HEK293 (cell line): ENCODE measurements around the gene MCM7.

Source experiments
- AEBP2 ChIP-seq: fragments of 450-650 bp; formaldehyde crosslinking; IDR thresholded peaks from 2 replicates; pipeline ENCODE4 v1.5.1; 2016; ENCODE audit warnings: missing biosample characterization, missing genetic modification characterization, borderline replicate concordance
- EGR2 ChIP-seq: fragments of 450-650 bp; formaldehyde crosslinking; IDR thresholded peaks from 2 replicates; pipeline ENCODE4 v1.5.1; 2016; ENCODE audit warnings: low read depth, missing biosample characterization, missing genetic modification characterization
- HOXA7 ChIP-seq: sonication (generic); formaldehyde crosslinking; IDR thresholded peaks from 2 replicates; pipeline ENCODE4 v1.8.1; 2022; ENCODE audit warnings: missing genetic modification reagents, borderline replicate concordance
- IKZF3 ChIP-seq: fragments of 450-650 bp; IDR thresholded peaks from 2 replicates; pipeline ENCODE4 v1.5.0; 2018; ENCODE audit warnings: missing biosample characterization, mild to moderate bottlenecking, missing genetic modification characterization, moderate library complexity
- MEIS1 ChIP-seq: sonication (generic); formaldehyde crosslinking; IDR thresholded peaks from 2 replicates; pipeline ENCODE4 v1.8.1; 2022; ENCODE audit warnings: missing genetic modification reagents, mild to moderate bottlenecking, borderline replicate concordance
- SCRT2 ChIP-seq: fragments of 450-650 bp; formaldehyde crosslinking; IDR thresholded peaks from 2 replicates; pipeline ENCODE4 v1.5.1; 2016; ENCODE audit warnings: missing biosample characterization, missing genetic modification characterization
- TRIM28 ChIP-seq: IDR thresholded peaks from 2 replicates; pipeline ENCODE4 v1.6.1; 2011; ENCODE audit warnings: low read length, control low read depth, borderline replicate concordance
- ZBTB21 ChIP-seq: fragments of 450-650 bp; formaldehyde crosslinking; IDR thresholded peaks from 2 replicates; pipeline ENCODE4 v1.5.1; 2017; ENCODE audit warnings: missing biosample characterization, missing genetic modification characterization
- ZFP37 ChIP-seq: fragments of 450-650 bp; formaldehyde crosslinking; IDR thresholded peaks from 2 replicates; pipeline ENCODE4 v1.5.1; 2016; ENCODE audit warnings: missing biosample characterization, missing genetic modification characterization
- ZNF133 ChIP-seq: fragments of 450-650 bp; formaldehyde crosslinking; IDR thresholded peaks from 2 replicates; pipeline ENCODE4 v1.5.1; 2016; ENCODE audit warnings: missing biosample characterization, missing genetic modification characterization
- ZNF138 ChIP-seq: fragments of 450-650 bp; formaldehyde crosslinking; IDR thresholded peaks from 2 replicates; pipeline ENCODE4 v1.5.1; 2016; ENCODE audit warnings: missing biosample characterization, missing genetic modification characterization, borderline replicate concordance
- ZNF157 ChIP-seq: fragments of 450-650 bp; formaldehyde crosslinking; IDR thresholded peaks from 2 replicates; pipeline ENCODE4 v1.5.1; 2016; ENCODE audit warnings: missing biosample characterization, missing genetic modification characterization
- ZNF266 ChIP-seq: fragments of 450-650 bp; formaldehyde crosslinking; IDR thresholded peaks from 2 replicates; pipeline ENCODE4 v1.5.1; 2016; ENCODE audit warnings: missing biosample characterization, missing genetic modification characterization, low read depth
- ZNF280D ChIP-seq: fragments of 450-650 bp; formaldehyde crosslinking; IDR thresholded peaks from 2 replicates; pipeline ENCODE4 v1.5.1; 2016; ENCODE audit warnings: missing biosample characterization, missing genetic modification characterization
- ZNF37A ChIP-seq: fragments of 450-650 bp; IDR thresholded peaks from 2 replicates; pipeline ENCODE4 v1.5.1; 2018; ENCODE audit warnings: missing biosample characterization, missing genetic modification characterization
- ZNF398 ChIP-seq: fragments of 450-650 bp; formaldehyde crosslinking; IDR thresholded peaks from 2 replicates; pipeline ENCODE4 v1.5.1; 2017; ENCODE audit warnings: missing biosample characterization, missing genetic modification characterization
- ZNF416 ChIP-seq: fragments of 450-650 bp; formaldehyde crosslinking; IDR thresholded peaks from 2 replicates; pipeline ENCODE4 v1.5.1; 2016; ENCODE audit warnings: missing biosample characterization, missing genetic modification characterization
- ZNF560 ChIP-seq: fragments of 450-650 bp; formaldehyde crosslinking; IDR thresholded peaks from 2 replicates; pipeline ENCODE4 v1.5.1; 2017; ENCODE audit warnings: missing biosample characterization, missing genetic modification characterization, borderline replicate concordance
- ZNF624 ChIP-seq: fragments of 450-650 bp; formaldehyde crosslinking; IDR thresholded peaks from 2 replicates; pipeline ENCODE4 v1.5.1; 2017; ENCODE audit warnings: missing biosample characterization, missing genetic modification characterization
- ZNF660 ChIP-seq: fragments of 450-650 bp; IDR thresholded peaks from 2 replicates; pipeline ENCODE4 v1.5.1; 2018; ENCODE audit warnings: missing biosample characterization, mild to moderate bottlenecking, missing genetic modification characterization
- ZNF670 ChIP-seq: fragments of 450-650 bp; formaldehyde crosslinking; IDR thresholded peaks from 2 replicates; pipeline ENCODE4 v1.5.1; 2016; ENCODE audit warnings: missing biosample characterization, missing genetic modification characterization, low read depth
- TF ChIP-seq, protein P1 (sequence below): fragments of 450-650 bp; formaldehyde crosslinking; IDR thresholded peaks from 2 replicates; pipeline ENCODE4 v1.5.1; 2016; ENCODE audit warnings: missing biosample characterization, missing genetic modification characterization
- TF ChIP-seq, protein P2 (sequence below): fragments of 450-650 bp; formaldehyde crosslinking; conservative IDR thresholded peaks from 2 replicates; pipeline ENCODE4 v1.5.1; 2016; ENCODE audit warnings: low read depth, missing biosample characterization, missing genetic modification characterization
- TF ChIP-seq, protein P3 (sequence below): fragments of 450-650 bp; formaldehyde crosslinking; IDR thresholded peaks from 2 replicates; pipeline ENCODE4 v1.5.1; 2016; ENCODE audit warnings: missing biosample characterization, missing genetic modification characterization

MCM7 gene

GRCh38 chr7:100088621-100089457 lies 12.4 kb downstream of the MCM7 start, which contains the start of gene COPS6 (continued):
- no peak for TF ChIP-seq ZNF280D (tag by site-specific recombination)
- TF ChIP-seq ZNF670 (tag by site-specific recombination) = no peak
- TF ChIP-seq ZNF37A (tag by site-specific recombination) = no peak
- no peak for TF ChIP-seq ZNF138
- no peak for TF ChIP-seq ZNF624
- TF ChIP-seq TRIM28 = no peak
- TF ChIP-seq ZBTB21 = no peak
- TF ChIP-seq, protein P1, sequence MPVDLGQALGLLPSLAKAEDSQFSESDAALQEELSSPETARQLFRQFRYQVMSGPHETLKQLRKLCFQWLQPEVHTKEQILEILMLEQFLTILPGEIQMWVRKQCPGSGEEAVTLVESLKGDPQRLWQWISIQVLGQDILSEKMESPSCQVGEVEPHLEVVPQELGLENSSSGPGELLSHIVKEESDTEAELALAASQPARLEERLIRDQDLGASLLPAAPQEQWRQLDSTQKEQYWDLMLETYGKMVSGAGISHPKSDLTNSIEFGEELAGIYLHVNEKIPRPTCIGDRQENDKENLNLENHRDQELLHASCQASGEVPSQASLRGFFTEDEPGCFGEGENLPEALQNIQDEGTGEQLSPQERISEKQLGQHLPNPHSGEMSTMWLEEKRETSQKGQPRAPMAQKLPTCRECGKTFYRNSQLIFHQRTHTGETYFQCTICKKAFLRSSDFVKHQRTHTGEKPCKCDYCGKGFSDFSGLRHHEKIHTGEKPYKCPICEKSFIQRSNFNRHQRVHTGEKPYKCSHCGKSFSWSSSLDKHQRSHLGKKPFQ (tag by site-specific recombination) = no peak
- peak; percentile 26; the same call in 1 of the 2 replicates for TF ChIP-seq SCRT2 (tag by site-specific recombination)
- no peak for TF ChIP-seq ZNF157 (tag by site-specific recombination)
- no peak for TF ChIP-seq AEBP2 (tag by site-specific recombination)
- TF ChIP-seq MEIS1 (CRISPR knock-in tag) = no peak; the same call in 1 of the 2 replicates
- peak; percentile 21; the same call in 1 of the 2 replicates for TF ChIP-seq ZFP37
- TF ChIP-seq, protein P2, sequence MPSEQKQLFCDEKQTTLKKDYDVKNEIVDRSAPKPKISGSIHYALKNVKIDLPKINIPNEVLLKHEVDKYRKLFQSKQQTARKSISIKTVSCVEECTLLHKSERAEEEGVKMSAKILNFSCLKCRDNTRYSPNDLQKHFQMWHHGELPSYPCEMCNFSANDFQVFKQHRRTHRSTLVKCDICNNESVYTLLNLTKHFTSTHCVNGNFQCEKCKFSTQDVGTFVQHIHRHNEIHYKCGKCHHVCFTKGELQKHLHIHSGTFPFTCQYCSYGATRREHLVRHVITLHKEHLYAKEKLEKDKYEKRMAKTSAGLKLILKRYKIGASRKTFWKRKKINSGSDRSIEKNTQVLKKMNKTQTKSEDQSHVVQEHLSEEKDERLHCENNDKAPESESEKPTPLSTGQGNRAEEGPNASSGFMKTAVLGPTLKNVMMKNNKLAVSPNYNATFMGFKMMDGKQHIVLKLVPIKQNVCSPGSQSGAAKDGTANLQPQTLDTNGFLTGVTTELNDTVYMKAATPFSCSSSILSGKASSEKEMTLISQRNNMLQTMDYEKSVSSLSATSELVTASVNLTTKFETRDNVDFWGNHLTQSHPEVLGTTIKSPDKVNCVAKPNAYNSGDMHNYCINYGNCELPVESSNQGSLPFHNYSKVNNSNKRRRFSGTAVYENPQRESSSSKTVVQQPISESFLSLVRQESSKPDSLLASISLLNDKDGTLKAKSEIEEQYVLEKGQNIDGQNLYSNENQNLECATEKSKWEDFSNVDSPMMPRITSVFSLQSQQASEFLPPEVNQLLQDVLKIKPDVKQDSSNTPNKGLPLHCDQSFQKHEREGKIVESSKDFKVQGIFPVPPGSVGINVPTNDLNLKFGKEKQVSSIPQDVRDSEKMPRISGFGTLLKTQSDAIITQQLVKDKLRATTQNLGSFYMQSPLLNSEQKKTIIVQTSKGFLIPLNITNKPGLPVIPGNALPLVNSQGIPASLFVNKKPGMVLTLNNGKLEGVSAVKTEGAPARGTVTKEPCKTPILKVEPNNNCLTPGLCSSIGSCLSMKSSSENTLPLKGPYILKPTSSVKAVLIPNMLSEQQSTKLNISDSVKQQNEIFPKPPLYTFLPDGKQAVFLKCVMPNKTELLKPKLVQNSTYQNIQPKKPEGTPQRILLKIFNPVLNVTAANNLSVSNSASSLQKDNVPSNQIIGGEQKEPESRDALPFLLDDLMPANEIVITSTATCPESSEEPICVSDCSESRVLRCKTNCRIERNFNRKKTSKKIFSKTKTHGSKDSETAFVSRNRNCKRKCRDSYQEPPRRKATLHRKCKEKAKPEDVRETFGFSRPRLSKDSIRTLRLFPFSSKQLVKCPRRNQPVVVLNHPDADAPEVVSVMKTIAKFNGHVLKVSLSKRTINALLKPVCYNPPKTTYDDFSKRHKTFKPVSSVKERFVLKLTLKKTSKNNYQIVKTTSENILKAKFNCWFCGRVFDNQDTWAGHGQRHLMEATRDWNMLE = peak; percentile 20; the same call in 1 of the 2 replicates
- TF ChIP-seq EGR2 = peak; percentile 36; the same call in 1 of the 2 replicates
- no peak for TF ChIP-seq HOXA7 (CRISPR knock-in tag)
- TF ChIP-seq ZNF560 (tag by site-specific recombination) = no peak
- no peak for TF ChIP-seq ZNF416 (tag by site-specific recombination)
- peak; percentile 79; the same call in 1 of the 2 replicates for TF ChIP-seq IKZF3 (tag by site-specific recombination)
- TF ChIP-seq ZNF266 (tag by site-specific recombination) = no peak
- TF ChIP-seq ZNF133 (tag by site-specific recombination) = no peak
- peak; percentile 72 for TF ChIP-seq ZNF660 (tag by site-specific recombination)
- TF ChIP-seq, protein P3, sequence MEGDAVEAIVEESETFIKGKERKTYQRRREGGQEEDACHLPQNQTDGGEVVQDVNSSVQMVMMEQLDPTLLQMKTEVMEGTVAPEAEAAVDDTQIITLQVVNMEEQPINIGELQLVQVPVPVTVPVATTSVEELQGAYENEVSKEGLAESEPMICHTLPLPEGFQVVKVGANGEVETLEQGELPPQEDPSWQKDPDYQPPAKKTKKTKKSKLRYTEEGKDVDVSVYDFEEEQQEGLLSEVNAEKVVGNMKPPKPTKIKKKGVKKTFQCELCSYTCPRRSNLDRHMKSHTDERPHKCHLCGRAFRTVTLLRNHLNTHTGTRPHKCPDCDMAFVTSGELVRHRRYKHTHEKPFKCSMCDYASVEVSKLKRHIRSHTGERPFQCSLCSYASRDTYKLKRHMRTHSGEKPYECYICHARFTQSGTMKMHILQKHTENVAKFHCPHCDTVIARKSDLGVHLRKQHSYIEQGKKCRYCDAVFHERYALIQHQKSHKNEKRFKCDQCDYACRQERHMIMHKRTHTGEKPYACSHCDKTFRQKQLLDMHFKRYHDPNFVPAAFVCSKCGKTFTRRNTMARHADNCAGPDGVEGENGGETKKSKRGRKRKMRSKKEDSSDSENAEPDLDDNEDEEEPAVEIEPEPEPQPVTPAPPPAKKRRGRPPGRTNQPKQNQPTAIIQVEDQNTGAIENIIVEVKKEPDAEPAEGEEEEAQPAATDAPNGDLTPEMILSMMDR = no peak
- TF ChIP-seq ZNF398 (tag by site-specific recombination) = peak; percentile 33; the same call in 1 of the 2 replicates
